ENCODE results near the gene VPS54. TPM values are rescaled to one million over a fixed set of nuclear protein-coding genes. Genes with fewer than 3 reads are reported as not detected.
A peak's percentile ranks its signal among the peaks of the same experiment; 100 is the strongest.

Gene VPS54
- total RNA-seq, 1 experiment from 2014 or later: 35.9 TPM

GRCh38 chr2:64024259-64024949 lies 5.2 kb upstream of the VPS54 start:
- DNase-seq (ENCODE audit: low spot score): no peak
- in situ Hi-C loops (cut with HindIII; ENCODE audit: low sequenced_read_pairs): no loop called here

DNA sequence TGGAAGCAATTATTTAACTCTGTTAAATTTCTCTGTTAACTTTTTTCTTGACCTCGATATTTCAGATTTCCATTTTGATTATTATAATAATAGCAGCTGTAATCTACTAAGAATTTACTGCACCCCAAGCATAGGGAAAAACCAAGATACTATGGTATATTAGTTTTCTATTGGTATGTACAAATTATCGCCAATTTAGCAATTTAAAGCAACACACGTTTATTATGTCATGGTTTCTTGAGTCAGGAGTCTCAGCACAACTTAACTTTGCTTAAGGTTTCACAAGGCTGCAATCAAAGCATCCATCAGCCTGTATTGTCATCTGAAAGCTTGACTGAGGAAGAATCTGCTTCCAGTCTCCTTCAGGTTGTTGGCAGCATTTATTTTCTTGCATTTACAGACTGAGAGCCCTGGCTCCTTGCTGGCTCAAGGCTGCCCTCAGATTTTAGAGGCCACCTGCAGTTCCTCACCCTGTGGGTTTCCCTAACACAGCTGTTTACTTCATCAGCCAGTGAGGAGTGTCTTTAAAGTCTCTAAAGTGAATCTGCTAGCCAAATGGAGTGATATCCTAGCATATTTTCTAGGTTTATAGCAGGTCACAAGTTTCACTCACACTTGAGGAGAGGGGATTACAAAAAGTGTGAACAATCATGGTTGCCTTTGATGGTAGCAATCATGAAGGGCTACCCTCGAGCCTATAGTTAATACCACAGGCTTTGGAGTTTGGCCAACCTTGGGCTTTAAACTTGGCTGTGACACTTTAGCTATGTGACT lies 4.4 kb upstream of the VPS54 start:
- in situ Hi-C loops (cut with HindIII; ENCODE audit: low sequenced_read_pairs): no loop called here
- no peak for DNase-seq (ENCODE audit: low spot score)

DNA sequence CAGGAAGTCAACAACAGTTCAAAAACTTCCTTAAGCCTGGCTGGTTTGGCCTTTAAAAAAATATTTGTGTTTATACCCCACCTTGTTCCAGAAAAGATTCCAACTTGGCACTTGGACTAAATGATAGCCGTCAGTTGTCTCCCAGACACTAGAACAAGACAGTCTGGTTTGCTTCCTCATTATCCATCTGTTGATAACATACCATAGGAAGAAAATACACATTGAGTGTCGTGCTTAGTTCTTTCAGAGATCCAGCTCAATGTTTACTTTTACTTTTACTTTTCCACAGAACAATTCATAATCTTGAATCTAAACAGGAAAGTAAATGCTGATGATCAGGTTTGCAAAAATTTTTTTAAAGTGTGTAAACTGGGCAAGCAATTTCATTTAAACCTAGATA lies 2.4 kb upstream of the VPS54 start:
- in situ Hi-C loops (cut with HindIII; ENCODE audit: low sequenced_read_pairs): no loop called here
- DNase-seq (ENCODE audit: low spot score): no peak

DNA sequence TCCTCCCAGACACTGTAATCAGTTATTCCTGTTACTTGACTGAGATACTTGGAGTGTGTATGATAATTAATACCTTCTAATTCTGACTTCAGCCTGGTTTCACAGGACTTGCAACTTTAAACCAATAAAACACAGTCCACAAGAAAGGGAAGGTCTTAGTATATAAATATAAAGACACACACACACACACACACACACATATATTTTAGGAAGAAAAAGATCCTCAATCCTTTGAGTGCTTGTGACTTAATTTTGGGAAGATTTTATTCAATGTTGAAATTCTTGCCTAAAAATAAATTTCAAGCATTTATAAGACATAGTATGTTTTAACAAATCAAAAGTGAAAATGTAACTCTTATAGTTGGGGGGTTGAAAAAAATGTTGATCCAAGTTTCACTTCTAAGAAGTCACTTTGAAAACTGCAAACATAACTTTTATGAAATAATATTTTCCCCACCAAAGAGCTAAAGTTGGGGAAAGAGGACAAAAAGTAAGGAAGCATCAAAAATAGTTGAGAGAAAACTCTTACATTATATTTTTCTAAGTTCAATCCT lies 824 bp upstream of the VPS54 start:
- no peak for DNase-seq (ENCODE audit: low spot score)
- in situ Hi-C loops (cut with HindIII; ENCODE audit: low sequenced_read_pairs): no loop called here

DNA sequence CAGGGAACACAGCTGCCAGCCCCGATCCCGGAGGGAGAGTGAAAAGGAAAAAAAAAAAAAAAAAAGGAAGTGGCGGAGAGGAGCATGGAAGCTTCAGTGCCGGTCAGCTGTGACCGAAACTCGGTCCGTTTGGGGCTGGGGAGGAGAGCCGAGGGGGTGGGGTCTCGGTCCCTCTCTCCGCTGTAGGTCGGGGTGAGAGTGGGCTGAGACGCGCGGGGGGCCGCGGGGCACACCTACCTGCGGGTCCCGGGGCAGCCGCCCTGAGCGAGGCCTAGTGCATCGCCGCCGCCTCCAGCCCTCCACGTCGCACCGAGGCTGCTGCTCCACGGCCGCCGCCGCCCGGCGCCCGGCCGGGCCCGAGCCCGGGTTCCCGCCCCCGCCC lies 536 bp downstream of the VPS54 start:
- DNase-seq (ENCODE audit: low spot score): no peak
- in situ Hi-C loops (cut with HindIII; ENCODE audit: low sequenced_read_pairs): no loop called here

DNA sequence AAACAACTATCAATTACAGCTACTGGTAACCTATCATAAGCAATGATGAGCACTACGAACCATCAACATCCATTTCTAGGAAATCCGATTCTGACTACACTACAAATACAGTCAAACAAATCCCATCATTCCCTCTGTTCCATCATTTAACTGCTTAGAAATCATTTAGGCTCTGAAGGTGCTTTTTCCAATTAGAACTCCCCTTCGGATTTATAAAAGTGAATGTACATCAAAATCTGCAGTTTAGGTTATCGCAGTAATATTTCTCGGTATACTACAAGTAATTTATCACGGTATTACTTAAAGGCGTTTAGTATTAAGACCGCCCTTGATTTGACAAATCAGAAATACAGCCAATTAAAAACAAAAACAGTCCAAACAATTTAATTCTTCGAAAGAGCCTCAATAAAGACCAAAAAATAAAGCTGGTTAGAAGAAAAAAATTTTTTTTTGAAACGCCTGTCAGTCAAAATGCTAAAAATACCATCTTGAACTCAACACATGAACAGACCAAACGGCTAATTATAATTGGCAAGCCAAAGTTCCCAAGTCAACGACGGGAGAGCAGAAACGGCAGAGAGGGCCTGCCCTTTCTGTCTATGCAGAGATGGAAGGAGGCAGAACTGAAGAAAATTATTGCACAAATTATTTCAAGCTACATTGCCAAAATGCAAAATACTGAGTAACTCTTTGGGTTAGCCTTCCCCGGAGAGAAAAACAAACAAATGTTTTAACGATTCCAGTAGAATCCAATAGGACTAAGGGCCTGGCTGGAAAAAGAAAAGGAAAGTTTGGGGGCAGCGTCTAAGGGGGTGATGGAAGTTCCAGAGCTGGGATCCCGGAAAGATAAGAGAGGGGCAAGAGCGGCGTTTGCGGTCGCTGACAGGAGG lies 1.2 kb downstream of the VPS54 start:
- in situ Hi-C loops (cut with HindIII; ENCODE audit: low sequenced_read_pairs): no loop called here
- peak; percentile 57 for DNase-seq (ENCODE audit: low spot score)

- no peak for DNase-seq (ENCODE audit: low spot score)
- in situ Hi-C loops (cut with HindIII; ENCODE audit: low sequenced_read_pairs): no loop called here
These were observed 3.3 kb downstream of the VPS54 start for GRCh38 chr2:64015898-64016297.

DNA sequence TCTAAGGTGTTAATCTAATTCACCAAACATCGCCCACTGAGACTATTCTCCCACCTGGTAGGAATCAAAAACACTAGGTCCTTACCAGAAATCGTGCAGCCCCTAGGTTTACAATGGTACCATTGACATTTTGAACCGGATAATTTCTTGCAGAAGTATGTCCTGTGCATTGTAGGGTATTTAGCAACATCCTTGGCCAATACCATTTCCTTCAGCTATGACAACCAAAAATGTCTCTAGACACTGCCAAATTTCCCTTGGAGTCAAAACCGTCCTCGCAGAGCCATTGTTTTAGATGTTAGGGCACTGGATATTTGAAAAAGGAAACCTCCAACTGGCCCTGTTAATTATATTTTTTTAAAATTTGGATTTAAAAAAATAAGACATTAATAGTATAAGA lies 3.8 kb downstream of the VPS54 start:
- no peak for DNase-seq (ENCODE audit: low spot score)
- in situ Hi-C loops (cut with HindIII; ENCODE audit: low sequenced_read_pairs): no loop called here

DNA sequence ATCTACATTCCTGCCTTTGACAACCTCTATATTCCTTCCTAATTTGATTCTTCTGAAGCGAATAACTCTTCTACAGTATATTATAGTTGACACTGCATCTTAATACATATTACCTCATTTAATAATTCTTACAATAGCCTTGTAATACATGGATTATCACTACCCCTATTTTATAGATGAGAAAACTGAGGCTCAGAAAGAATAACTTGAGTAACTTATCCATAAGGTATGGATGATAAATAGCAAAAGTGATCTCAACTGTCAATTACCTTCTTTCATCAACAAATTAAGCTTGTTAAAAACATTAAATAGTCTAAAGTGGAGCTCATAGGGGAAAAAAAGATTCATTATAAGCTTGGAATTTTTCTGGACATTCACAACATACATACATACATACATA lies 4.6 kb downstream of the VPS54 start:
- no peak for DNase-seq (ENCODE audit: low spot score)
- in situ Hi-C loops (cut with HindIII; ENCODE audit: low sequenced_read_pairs): no loop called here

DNA sequence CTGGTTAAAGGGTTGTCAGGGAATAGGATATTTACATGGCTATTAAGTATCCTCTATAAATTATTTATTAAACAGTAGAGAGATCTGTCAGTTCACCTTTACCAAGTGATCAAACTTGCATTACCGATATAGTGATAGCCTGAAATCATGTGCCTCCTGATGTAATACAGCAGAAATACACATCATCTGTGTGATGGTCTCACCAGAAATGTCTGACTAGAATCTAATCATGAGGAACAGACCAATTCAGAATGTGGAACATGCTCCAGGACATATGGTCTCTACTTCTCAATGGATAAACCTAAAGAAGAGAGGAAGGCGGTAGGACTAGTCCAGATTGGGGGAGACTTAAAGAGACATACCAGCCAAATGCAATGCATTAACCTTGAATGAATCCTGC lies 6.2 kb downstream of the VPS54 start:
- in situ Hi-C loops (cut with HindIII; ENCODE audit: low sequenced_read_pairs): no loop called here
- no peak for DNase-seq (ENCODE audit: low spot score)

GRCh38 chr2:64012115-64012514 lies 7.1 kb downstream of the VPS54 start:
- in situ Hi-C loops (cut with HindIII; ENCODE audit: low sequenced_read_pairs): no loop called here
- DNase-seq (ENCODE audit: low spot score): no peak

GRCh38 chr2:64008434-64009009 lies 10.7 kb downstream of the VPS54 start:
- in situ Hi-C loops (cut with HindIII; ENCODE audit: low sequenced_read_pairs): no loop called here
- no peak for DNase-seq (ENCODE audit: low spot score)

GRCh38 chr2:64007924-64008323 lies 11.3 kb downstream of the VPS54 start:
- DNase-seq (ENCODE audit: low spot score): no peak

GRCh38 chr2:64005707-64006356 lies 13.4 kb downstream of the VPS54 start:
- in situ Hi-C loops (cut with HindIII; ENCODE audit: low sequenced_read_pairs): no loop called here

More at GRCh38 chr2:64007924-64008323, 11.3 kb downstream of the VPS54 start:
- in situ Hi-C loops (cut with HindIII; ENCODE audit: low sequenced_read_pairs): no loop called here

GRCh38 chr2:64003239-64003638 lies 16.0 kb downstream of the VPS54 start:
- in situ Hi-C loops (cut with HindIII; ENCODE audit: low sequenced_read_pairs): no loop called here
- no peak for DNase-seq (ENCODE audit: low spot score)

More at GRCh38 chr2:64005707-64006356, 13.4 kb downstream of the VPS54 start:
- DNase-seq (ENCODE audit: low spot score): no peak

GRCh38 chr2:64001382-64002101 lies 17.7 kb downstream of the VPS54 start:
- in situ Hi-C loops (cut with HindIII; ENCODE audit: low sequenced_read_pairs): no loop called here

GRCh38 chr2:64000630-64001381 lies 18.4 kb downstream of the VPS54 start:
- no peak for DNase-seq (ENCODE audit: low spot score)
- in situ Hi-C loops (cut with HindIII; ENCODE audit: low sequenced_read_pairs): no loop called here

More at GRCh38 chr2:64001382-64002101, 17.7 kb downstream of the VPS54 start:
- DNase-seq (ENCODE audit: low spot score): no peak
